Ishikawa (cell line): ENCODE results near the gene DCAKD.

Experiments
- CEBPB ChIP-seq: IDR thresholded peaks from 2 replicates; pipeline ENCODE4 v1.6.1; 2012
- CREB1 ChIP-seq: IDR thresholded peaks from 2 replicates; pipeline ENCODE4 v1.6.1; 2012; ENCODE audit warnings: low read depth
- EGR1 ChIP-seq: IDR thresholded peaks from 2 replicates; pipeline ENCODE4 v1.6.1; 2012
- EP300 ChIP-seq: IDR thresholded peaks from 2 replicates; pipeline ENCODE4 v1.6.1; 2012; ENCODE audit warnings: borderline replicate concordance
- FOXM1 ChIP-seq: IDR thresholded peaks from 2 replicates; pipeline ENCODE4 v1.6.1; 2012; ENCODE audit warnings: low read depth, borderline replicate concordance
- RAD21 ChIP-seq: IDR thresholded peaks from 2 replicates; pipeline ENCODE4 v1.6.1; 2012; ENCODE audit warnings: low read depth
- TAF1 ChIP-seq: IDR thresholded peaks from 2 replicates; pipeline ENCODE4 v1.6.1; 2012; ENCODE audit warnings: low read depth, mild to moderate bottlenecking
- YY1 ChIP-seq: IDR thresholded peaks from 2 replicates; pipeline ENCODE4 v1.6.1; 2012; ENCODE audit warnings: low read depth
- ZBTB7A ChIP-seq: IDR thresholded peaks from 2 replicates; pipeline ENCODE4 v1.6.1; 2012; ENCODE audit warnings: low read depth
- TF ChIP-seq, protein P1 (sequence below): IDR thresholded peaks from 2 replicates; pipeline ENCODE4 v1.6.1; 2012; ENCODE audit warnings: low read depth, mild to moderate bottlenecking
- TF ChIP-seq, protein P2 (sequence below): IDR thresholded peaks from 2 replicates; pipeline ENCODE4 v1.6.1; 2012
- TF ChIP-seq, protein P3 (sequence below): IDR thresholded peaks from 2 replicates; pipeline ENCODE4 v1.6.1; 2012

DNA sequence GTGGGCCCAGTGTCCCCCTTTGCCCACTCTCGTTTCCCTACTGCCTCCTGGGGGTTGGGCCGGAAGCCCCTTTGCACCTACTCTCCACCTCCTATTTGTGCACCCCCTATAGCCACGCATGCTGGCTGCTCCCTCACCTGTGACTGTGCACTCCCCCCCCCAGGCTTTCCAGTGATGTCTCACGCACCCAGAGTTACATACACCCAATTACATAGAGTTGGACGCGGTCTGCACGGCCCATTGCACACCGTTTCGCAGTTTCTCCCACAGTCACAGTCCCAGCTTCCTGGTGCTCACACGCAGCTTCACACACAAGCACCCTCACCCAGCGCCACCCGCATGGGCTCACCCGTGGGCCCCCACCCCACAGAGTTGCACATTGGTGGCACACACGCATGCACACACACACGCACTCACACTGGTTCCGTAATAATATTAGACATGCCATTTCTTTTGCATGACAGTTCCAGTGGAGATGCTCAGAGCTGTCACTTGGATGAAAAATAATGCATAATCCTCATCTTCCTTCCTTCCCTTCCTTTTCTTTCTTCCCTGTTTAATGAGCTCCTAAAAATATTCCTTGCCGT, 61.8 kb downstream of the DCAKD start:
- TF ChIP-seq, protein P1, sequence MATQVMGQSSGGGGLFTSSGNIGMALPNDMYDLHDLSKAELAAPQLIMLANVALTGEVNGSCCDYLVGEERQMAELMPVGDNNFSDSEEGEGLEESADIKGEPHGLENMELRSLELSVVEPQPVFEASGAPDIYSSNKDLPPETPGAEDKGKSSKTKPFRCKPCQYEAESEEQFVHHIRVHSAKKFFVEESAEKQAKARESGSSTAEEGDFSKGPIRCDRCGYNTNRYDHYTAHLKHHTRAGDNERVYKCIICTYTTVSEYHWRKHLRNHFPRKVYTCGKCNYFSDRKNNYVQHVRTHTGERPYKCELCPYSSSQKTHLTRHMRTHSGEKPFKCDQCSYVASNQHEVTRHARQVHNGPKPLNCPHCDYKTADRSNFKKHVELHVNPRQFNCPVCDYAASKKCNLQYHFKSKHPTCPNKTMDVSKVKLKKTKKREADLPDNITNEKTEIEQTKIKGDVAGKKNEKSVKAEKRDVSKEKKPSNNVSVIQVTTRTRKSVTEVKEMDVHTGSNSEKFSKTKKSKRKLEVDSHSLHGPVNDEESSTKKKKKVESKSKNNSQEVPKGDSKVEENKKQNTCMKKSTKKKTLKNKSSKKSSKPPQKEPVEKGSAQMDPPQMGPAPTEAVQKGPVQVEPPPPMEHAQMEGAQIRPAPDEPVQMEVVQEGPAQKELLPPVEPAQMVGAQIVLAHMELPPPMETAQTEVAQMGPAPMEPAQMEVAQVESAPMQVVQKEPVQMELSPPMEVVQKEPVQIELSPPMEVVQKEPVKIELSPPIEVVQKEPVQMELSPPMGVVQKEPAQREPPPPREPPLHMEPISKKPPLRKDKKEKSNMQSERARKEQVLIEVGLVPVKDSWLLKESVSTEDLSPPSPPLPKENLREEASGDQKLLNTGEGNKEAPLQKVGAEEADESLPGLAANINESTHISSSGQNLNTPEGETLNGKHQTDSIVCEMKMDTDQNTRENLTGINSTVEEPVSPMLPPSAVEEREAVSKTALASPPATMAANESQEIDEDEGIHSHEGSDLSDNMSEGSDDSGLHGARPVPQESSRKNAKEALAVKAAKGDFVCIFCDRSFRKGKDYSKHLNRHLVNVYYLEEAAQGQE, result no peak
- TF ChIP-seq ZBTB7A (no peak), CEBPB (no peak), EP300 (no peak), CREB1 (no peak), YY1 (no peak), RAD21 (no peak), EGR1 (no peak), FOXM1 (no peak), TAF1 (no peak)
- TF ChIP-seq, protein P2, sequence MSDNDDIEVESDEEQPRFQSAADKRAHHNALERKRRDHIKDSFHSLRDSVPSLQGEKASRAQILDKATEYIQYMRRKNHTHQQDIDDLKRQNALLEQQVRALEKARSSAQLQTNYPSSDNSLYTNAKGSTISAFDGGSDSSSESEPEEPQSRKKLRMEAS, result no peak
- TF ChIP-seq, protein P3, sequence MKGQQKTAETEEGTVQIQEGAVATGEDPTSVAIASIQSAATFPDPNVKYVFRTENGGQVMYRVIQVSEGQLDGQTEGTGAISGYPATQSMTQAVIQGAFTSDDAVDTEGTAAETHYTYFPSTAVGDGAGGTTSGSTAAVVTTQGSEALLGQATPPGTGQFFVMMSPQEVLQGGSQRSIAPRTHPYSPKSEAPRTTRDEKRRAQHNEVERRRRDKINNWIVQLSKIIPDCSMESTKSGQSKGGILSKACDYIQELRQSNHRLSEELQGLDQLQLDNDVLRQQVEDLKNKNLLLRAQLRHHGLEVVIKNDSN, result no peak
